ENCODE results near the gene HTR5A.

HTR5A gene

DNA sequence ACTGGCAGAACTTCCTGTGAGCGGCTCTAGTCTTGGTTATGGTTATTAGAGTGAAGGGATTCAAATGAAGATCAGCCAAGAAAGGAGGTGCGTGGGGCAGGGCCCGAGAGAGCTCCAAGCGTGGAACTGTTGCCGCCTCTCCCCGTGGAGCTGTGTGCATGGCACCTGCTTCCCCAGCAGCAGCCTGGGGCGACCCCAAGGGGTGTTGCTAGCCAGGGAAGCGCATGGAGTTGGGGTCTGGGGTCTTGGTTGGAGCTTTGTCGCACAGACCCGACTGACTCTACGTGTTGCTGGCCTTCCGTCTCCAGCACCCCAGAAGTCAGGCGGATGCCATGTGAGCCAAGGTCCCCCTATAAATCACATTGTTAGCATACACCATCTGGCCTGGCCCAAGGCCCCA is 61.0 kb downstream of the HTR5A start:
- TF ChIP-seq, protein P1, sequence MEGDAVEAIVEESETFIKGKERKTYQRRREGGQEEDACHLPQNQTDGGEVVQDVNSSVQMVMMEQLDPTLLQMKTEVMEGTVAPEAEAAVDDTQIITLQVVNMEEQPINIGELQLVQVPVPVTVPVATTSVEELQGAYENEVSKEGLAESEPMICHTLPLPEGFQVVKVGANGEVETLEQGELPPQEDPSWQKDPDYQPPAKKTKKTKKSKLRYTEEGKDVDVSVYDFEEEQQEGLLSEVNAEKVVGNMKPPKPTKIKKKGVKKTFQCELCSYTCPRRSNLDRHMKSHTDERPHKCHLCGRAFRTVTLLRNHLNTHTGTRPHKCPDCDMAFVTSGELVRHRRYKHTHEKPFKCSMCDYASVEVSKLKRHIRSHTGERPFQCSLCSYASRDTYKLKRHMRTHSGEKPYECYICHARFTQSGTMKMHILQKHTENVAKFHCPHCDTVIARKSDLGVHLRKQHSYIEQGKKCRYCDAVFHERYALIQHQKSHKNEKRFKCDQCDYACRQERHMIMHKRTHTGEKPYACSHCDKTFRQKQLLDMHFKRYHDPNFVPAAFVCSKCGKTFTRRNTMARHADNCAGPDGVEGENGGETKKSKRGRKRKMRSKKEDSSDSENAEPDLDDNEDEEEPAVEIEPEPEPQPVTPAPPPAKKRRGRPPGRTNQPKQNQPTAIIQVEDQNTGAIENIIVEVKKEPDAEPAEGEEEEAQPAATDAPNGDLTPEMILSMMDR (conservative IDR thresholded peaks at IDR 0.05; ENCODE audit: low read depth, low read length), result no peak
- no peak for DNase-seq (ENCODE audit: low read depth)
- no peak overlapping the region for H3K4me3 ChIP-seq (ENCODE audit: low read length)

DNA sequence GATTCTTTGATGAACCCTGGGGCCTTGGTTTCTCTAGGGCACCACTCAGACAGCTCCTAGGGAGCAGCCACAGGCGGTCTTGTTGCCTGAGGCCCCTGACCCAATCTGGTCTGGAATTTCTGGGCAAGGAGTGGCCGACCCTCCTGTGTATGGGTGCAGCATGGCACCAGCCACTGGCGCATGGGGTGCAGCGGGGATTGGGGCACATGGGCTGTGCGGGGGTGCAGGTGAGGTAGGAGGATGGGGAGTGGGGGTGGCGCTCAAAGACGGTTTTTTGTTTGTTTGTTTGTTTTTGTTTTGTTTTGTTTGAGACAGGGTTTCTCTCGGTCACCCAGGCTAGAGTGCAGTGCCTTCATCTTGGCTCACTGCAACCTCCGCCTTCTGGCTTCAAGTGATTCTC is 62.3 kb downstream of the HTR5A start:
- DNase-seq (ENCODE audit: low read depth), result no peak
- H3K4me3 ChIP-seq (ENCODE audit: low read length), result no peak overlapping the region
- TF ChIP-seq, protein P1 (conservative IDR thresholded peaks at IDR 0.05; ENCODE audit: low read depth, low read length), result no peak

DNA sequence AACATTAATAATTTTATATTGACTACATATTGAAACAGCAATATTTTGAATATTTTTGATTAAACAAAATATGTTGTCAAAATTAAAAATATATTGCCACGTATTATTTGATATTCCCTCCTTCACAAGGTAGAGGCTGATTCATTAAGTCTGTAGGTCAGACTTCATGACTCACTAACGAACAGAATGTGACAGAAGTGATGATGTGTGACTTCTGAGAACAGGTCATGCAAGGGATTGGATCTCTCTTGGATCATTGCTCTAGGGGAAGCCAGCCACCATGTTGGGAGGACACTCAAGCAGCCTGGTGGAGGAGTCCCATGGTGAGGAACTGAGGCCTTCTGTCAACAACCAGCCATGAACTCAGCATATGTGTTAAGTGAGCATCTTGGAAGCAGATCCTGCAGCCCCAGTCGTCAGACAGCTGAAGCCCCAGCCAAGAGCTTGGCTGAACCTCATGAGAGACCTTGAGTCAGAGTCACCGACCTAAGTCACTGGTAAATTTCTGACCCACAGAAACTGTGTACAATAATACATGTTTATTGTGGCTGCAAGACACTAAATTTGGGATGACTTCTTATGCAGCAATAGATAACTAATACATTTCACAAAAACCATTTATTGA is 66.6 kb downstream of the HTR5A start:
- no peak for DNase-seq (ENCODE audit: low read depth)
- no peak overlapping the region for H3K4me3 ChIP-seq (ENCODE audit: low read length)
- TF ChIP-seq, protein P1 (conservative IDR thresholded peaks at IDR 0.05; ENCODE audit: low read depth, low read length), result no peak
